ENCODE data around the gene RRP1. TPM values are rescaled to one million over a fixed set of nuclear protein-coding genes. Genes with fewer than 3 reads are reported as not detected.

The RRP1 gene
- total and polyA plus RNA-seq, 9 of the 15 experiments (the other 6 are each of a cell fraction or from before 2014, with no cell fraction given) = 0.89 to 105 (median 51.6) TPM

GRCh38 chr21:43789276-43790009, at the start of gene RRP1 (continued):
- TF ChIP-seq NKRF (IDR thresholded peaks at IDR 0.05; ENCODE audit: borderline replicate concordance) (peak; percentile 98), ZNF57 (CRISPR knock-in tag; IDR thresholded peaks at IDR 0.05) (no peak), ZNF609 (CRISPR knock-in tag; IDR thresholded peaks at IDR 0.05; ENCODE audit: borderline replicate concordance) (peak; percentile 91; the same call in 1 of the 2 replicates), TOE1 (IDR thresholded peaks at IDR 0.05; ENCODE audit: borderline replicate concordance) (no peak), TOE1 (CRISPR knock-in tag; IDR thresholded peaks at IDR 0.05; ENCODE audit: borderline replicate concordance, low read depth) (no peak), HMGN3 (IDR thresholded peaks at IDR 0.05; ENCODE audit: borderline replicate concordance, extremely low read depth, insufficient read length, low read depth, low read length) (peak; percentile 81), SOX6 (IDR thresholded peaks at IDR 0.05) (peak; percentile 37; the same call in 1 of the 2 replicates), SMARCC2 (IDR thresholded peaks at IDR 0.05; ENCODE audit: low read depth) (no peak), PRDM10 (IDR thresholded peaks at IDR 0.05; ENCODE audit: partially characterized antibody) (no peak), U2AF2 (optimal IDR thresholded peaks at IDR 0.05; ENCODE audit: low read depth, low read length) (no peak), THAP12 (CRISPR knock-in tag; IDR thresholded peaks at IDR 0.05) (peak; percentile 94), TAF1 (IDR thresholded peaks at IDR 0.05; ENCODE audit: control insufficient read depth, extremely low read depth, insufficient read depth, low read length, severe bottlenecking) (peak; percentile 78), ZNF263 (CRISPR knock-in tag; IDR thresholded peaks at IDR 0.05; ENCODE audit: borderline replicate concordance) (peak; percentile 83; the same call in 1 of the 2 replicates)

Measured in K562 (cell line).